ENCODE measurements around the gene MDM1.

The MDM1 gene

GRCh38 chr12:68331869-68332727 is at the start of gene MDM1:
Gene MDM1 (minus strand): TSS chr12:68332362. CDS start chr12:68332245, 117 bp downstream.
- ChIA-PET CTCF (interaction anchor here (2.2 to 2.9 kb wide), 4 partner anchors 10 to 109 kb away, joined by 7 to 17 read pairs (median 11); no protein-coding TSS in a partner anchor), POLR2A (no interaction called here)
- peak; percentile 84 for DNase-seq (ENCODE audit: low read depth, low spot score)
- TF ChIP-seq CTCF (IDR thresholded peaks at IDR 0.05; ENCODE audit: insufficient read depth, low read length, missing control alignments), result no peak
- peak within 1 kb of the TSS; percentile 74 for H3K4me3 ChIP-seq (ENCODE audit: low read depth, low read length)

DNA sequence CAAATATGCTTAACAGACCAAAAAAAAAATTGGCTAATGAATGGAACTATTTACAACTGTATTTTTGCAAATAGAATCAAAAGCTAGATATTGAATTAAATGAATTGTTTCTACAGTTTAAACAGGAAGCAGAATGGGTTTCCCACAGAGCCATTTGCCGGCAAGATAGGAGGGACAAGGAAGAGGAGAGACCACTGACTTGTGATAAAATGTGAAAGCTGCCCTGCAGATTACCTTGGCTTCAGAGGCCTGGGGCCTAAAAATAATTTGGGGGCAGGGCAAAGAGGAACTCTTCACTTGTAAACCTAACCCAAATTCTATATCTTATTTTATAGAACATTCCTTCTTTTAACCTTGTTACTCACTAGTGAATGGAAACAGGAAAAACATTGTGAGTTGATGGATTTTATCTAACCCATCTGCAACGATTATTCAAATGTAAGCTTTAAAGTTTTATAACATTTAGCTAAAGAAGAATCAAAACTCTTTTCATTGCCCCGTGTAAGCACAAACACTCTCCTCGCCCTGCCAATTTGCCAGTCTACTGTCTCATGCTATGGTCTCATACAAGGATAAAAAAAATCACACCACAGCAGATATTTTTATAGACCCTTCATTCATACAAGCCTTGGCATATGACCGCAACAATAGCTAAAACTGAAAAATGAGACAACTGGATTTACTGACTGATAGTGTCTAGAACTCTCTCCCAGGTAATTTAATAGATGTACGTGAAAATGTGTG is 49.5 kb upstream of the MDM1 start:
- CTCF ChIA-PET, result interaction anchor here (1.1 kb wide), 1 partner anchor 33 kb away, joined by 3 read pairs; no protein-coding TSS in a partner anchor
- no peak overlapping the region for H3K4me3 ChIP-seq (ENCODE audit: low read depth, low read length)
- no peak for DNase-seq (ENCODE audit: low read depth, low spot score)
- no peak for TF ChIP-seq CTCF (IDR thresholded peaks at IDR 0.05; ENCODE audit: insufficient read depth, low read length, missing control alignments)
- POLR2A ChIA-PET, result no interaction called here

DNA sequence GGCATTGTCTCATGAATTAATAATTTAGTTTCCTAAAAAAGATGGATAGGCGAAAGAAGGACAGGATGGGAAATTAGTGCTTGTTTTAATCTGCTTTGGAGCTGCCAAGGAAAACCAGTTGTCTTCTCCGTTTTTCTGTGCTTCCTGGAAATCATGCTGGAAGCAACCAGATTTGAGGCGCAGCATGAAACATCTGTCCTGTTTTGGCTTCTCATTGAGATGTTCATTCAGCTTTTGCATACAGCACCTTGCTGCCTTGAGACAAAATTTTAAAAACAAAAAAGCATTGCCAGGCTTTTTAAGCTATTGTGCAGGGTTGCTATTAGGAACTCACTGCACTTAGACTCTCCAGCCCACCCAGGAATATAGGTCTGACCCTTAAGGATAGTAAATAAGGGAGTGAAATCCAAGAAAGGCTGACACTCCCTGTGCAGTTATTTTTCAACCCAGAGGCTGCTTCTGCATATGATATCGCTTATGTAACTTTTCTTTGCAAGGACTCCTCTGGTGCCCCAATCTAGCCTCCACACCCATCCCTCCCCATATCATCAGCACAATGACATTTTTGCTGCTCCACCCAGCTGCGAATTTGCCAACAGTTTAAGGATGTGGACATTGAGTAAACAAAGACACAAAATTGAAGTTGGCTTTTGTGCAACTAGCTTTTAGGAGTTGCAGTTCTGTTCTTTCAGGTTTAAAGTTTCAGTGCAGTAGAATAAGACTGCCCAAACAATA is 46.9 kb upstream of the MDM1 start:
- DNase-seq (ENCODE audit: low read depth, low spot score), result no peak
- POLR2A ChIA-PET, result no interaction called here
- no peak overlapping the region for H3K4me3 ChIP-seq (ENCODE audit: low read depth, low read length)
- no peak for TF ChIP-seq CTCF (IDR thresholded peaks at IDR 0.05; ENCODE audit: insufficient read depth, low read length, missing control alignments)
- CTCF ChIA-PET, result interaction anchor here (3.2 kb wide), 1 partner anchor 20 kb away, joined by 13 read pairs; no protein-coding TSS in a partner anchor

- no peak for DNase-seq (ENCODE audit: low read depth, low spot score)
- no peak for TF ChIP-seq CTCF (IDR thresholded peaks at IDR 0.05; ENCODE audit: insufficient read depth, low read length, missing control alignments)
- ChIA-PET POLR2A (no interaction called here), CTCF (interaction anchor here (1.7 to 3.2 kb wide), 2 partner anchors 14 to 19 kb away, joined by 5 to 13 read pairs; no protein-coding TSS in a partner anchor)
- no peak overlapping the region for H3K4me3 ChIP-seq (ENCODE audit: low read depth, low read length)
Measured at GRCh38 chr12:68377881-68378280, 45.7 kb upstream of the MDM1 start.

GRCh38 chr12:68376901-68377300 is 44.7 kb upstream of the MDM1 start:
- no peak overlapping the region for H3K4me3 ChIP-seq (ENCODE audit: low read depth, low read length)
- CTCF ChIA-PET, result interaction anchor here (1.7 to 3.2 kb wide), 2 partner anchors 15 to 18 kb away, joined by 5 to 13 read pairs; no protein-coding TSS in a partner anchor
- DNase-seq (ENCODE audit: low read depth, low spot score), result no peak
- no peak for TF ChIP-seq CTCF (IDR thresholded peaks at IDR 0.05; ENCODE audit: insufficient read depth, low read length, missing control alignments)
- POLR2A ChIA-PET, result interaction anchor here (0.7 kb wide), 1 partner anchor 22 kb away, joined by 3 read pairs; no protein-coding TSS in a partner anchor

Data from AG04449 (cell line).